ENCODE measurements around the gene SEC23B. TPM values are rescaled to one million over a fixed set of nuclear protein-coding genes. Genes with fewer than 3 reads are reported as not detected.

The SEC23B gene
- total and polyA plus RNA-seq, 10 of the 15 experiments (the other 5 are each of a cell fraction or from before 2014, with no cell fraction given): 49.1 to 121 (median 75.6) TPM

DNA sequence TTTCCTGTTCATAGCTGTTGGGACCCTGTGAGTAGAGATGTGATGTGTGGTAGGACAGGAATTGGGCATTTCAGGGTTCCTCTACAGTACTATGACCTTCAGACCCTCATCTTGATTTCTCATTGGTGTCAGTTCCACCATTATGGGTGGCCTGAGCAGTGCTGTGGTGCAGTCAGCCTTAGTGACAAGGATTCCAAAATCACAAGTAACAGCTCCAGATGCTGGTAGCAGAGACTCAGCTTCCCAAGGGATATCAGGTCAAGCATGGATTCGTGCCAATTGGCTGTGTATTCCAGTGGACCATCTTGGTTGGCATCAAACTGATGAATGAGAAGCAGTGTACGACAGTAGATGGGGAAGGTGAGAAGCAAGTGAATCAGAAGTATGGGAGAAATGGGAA lies 63.3 kb downstream of the SEC23B start:
- POLR2A ChIA-PET: interaction anchor here (0.6 to 1.6 kb wide), 2 partner anchors 18 to 240 kb away, joined by 3 to 4 read pairs; no protein-coding TSS in a partner anchor
- TF ChIP-seq PAX8 (IDR thresholded peaks at IDR 0.05) (no peak), YY1 (IDR thresholded peaks at IDR 0.05; ENCODE audit: low read depth, low read length) (no peak), SPI1 (IDR thresholded peaks at IDR 0.05; ENCODE audit: borderline replicate concordance, insufficient read depth, low read depth, low read length) (no peak), BHLHE40 (IDR thresholded peaks at IDR 0.05; ENCODE audit: borderline replicate concordance in 1 of 2, low read depth in 2 of 2, low read length in 1 of 2) (no peak), DPF2 (IDR thresholded peaks at IDR 0.05) (no peak), TCF7 (IDR thresholded peaks at IDR 0.05; ENCODE audit: borderline replicate concordance) (no peak), MXI1 (IDR thresholded peaks at IDR 0.05; ENCODE audit: low read depth, low read length) (no peak), BRCA1 (IDR thresholded peaks at IDR 0.05; ENCODE audit: low read depth, low read length) (no peak), GABPA (IDR thresholded peaks at IDR 0.05; ENCODE audit: low read depth) (no peak), SMAD5 (IDR thresholded peaks at IDR 0.05; ENCODE audit: low read depth) (no peak), ETV6 (conservative IDR thresholded peaks at IDR 0.05 in 1 of 2, IDR thresholded peaks at IDR 0.05 in 1 of 2; ENCODE audit: borderline replicate concordance in 1 of 2, low read depth in 1 of 2) (no peak), FOXM1 (IDR thresholded peaks at IDR 0.05; ENCODE audit: low read depth, low read length) (no peak), FOS (IDR thresholded peaks at IDR 0.05; ENCODE audit: borderline replicate concordance, extremely low read depth, insufficient read length) (no peak)
- TF ChIP-seq, protein P1, sequence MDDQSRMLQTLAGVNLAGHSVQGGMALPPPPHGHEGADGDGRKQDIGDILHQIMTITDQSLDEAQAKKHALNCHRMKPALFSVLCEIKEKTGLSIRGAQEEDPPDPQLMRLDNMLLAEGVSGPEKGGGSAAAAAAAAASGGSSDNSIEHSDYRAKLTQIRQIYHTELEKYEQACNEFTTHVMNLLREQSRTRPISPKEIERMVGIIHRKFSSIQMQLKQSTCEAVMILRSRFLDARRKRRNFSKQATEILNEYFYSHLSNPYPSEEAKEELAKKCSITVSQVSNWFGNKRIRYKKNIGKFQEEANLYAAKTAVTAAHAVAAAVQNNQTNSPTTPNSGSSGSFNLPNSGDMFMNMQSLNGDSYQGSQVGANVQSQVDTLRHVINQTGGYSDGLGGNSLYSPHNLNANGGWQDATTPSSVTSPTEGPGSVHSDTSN (IDR thresholded peaks at IDR 0.05; ENCODE audit: insufficient replicate concordance, low read depth, low read length): no peak
- TF ChIP-seq, protein P2, sequence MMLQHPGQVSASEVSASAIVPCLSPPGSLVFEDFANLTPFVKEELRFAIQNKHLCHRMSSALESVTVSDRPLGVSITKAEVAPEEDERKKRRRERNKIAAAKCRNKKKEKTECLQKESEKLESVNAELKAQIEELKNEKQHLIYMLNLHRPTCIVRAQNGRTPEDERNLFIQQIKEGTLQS (IDR thresholded peaks at IDR 0.05; ENCODE audit: borderline replicate concordance, extremely low read depth, low read depth, low read length): no peak
- in situ Hi-C loops (cut with MboI): no loop called here
- peaks cover 16% of the 10 kb centered on the region for H3K79me2 ChIP-seq (ENCODE audit: control insufficient read depth, insufficient read depth, low read length)
- FAIRE-seq (no peak), DNase-seq (ENCODE audit: low read depth, low spot score) (no peak), ATAC-seq (no peak)
- SMC1A ChIA-PET (ENCODE audit: uncharacterized antibody, unreplicated experiment): no interaction called here
- H3K9ac ChIP-seq (ENCODE audit: control insufficient read depth, insufficient read depth, low read length): no peak overlapping the region
- peaks cover 0 to 5% of the 10 kb centered on the region in 2 experiments; a peak in 1 of 4 replicates for H3K36me3 ChIP-seq (ENCODE audit: control insufficient read depth in 2 of 2, insufficient read depth in 2 of 2, low read length in 1 of 2)
- H2AFZ ChIP-seq (ENCODE audit: control insufficient read depth, low read depth, low read length): no peak overlapping the region
- no peak overlapping the region for H3K4me3 ChIP-seq
- no peaks in the 10 kb centered on the region; the same call in 2 of the 3 replicates for H3K9me3 ChIP-seq (replicated peaks; ENCODE audit: control insufficient read depth, insufficient read depth, low read length)
- WGBS (ENCODE audit: insufficient coverage, insufficient replicate concordance, low lambda C conversion rate, missing lambda C conversion rate): 97% methylated on average over 2 of the region's 2 CpGs
- H3K27ac ChIP-seq (ENCODE audit: control insufficient read depth, insufficient read depth): no peak overlapping the region
- intact Hi-C loops (cut with micrococcal nuclease; ENCODE audit: unreplicated experiment): no loop called here
- no TSS peak for BruUV-seq (replicated peaks)
- H4K20me1 ChIP-seq (ENCODE audit: control insufficient read depth, insufficient read depth): no peaks in the 10 kb centered on the region
- CTCF ChIA-PET: no interaction called here
- no peaks in the 10 kb centered on the region for H3K27me3 ChIP-seq (replicated peaks in 1 of 2; ENCODE audit: control insufficient read depth in 2 of 2, insufficient read depth in 2 of 2, low read length in 1 of 2)
- RAD21 ChIA-PET (ENCODE audit: unreplicated experiment): no interaction called here
- no peak overlapping the region for H3K4me2 ChIP-seq (ENCODE audit: control insufficient read depth, insufficient read depth)
- H3K4me1 ChIP-seq (ENCODE audit: control insufficient read depth, insufficient read depth, low read length): peaks cover 4% of the 10 kb centered on the region; the same call in 1 of the 2 replicates
